HL-60 (cell line): Measurements from ENCODE around the gene PHLPP2.

Experiments used
- DNase-seq, 2 experiments: peaks; one replicate each; pipeline ENCODE4 v3.0.0-alpha.2; 2010 to 2020; ENCODE audit warnings: low read depth in 1 of 2, low spot score in 1 of 2
- H3K27ac ChIP-seq: fragments of 250-450 bp; sonication (Bioruptor Pico); replicated peaks from 2 replicates; pipeline ENCODE4 v1.5.1; 2020; ENCODE audit warnings: mild to moderate bottlenecking, moderate library complexity
- H3K27me3 ChIP-seq: fragments of 250-450 bp; sonication (Bioruptor Pico); 2 replicates; pipeline ENCODE4 v1.5.1; 2021; ENCODE audit warnings: mild to moderate bottlenecking, moderate library complexity; ENCODE audit not compliant: insufficient read depth, poor library complexity, severe bottlenecking
- H3K4me3 ChIP-seq: replicated peaks from 2 replicates; pipeline ENCODE4 v1.5.1; 2011; ENCODE audit warnings: mild to moderate bottlenecking, control low read depth, low read length; ENCODE audit not compliant: insufficient read depth
- CTCF ChIP-seq: IDR thresholded peaks from one replicate; pipeline ENCODE4 v1.5.1; 2011; ENCODE audit warnings: low read length, control low read depth, inconsistent platforms; ENCODE audit not compliant: insufficient read depth
- GABPA ChIP-seq: IDR thresholded peaks from 2 replicates; pipeline ENCODE4 v1.6.1; 2012; ENCODE audit warnings: low read depth
- POLR2AphosphoS5 ChIP-seq: IDR thresholded peaks from 2 replicates; pipeline ENCODE4 v1.6.1; 2012; ENCODE audit warnings: low read depth
- SPI1 ChIP-seq: IDR thresholded peaks from 2 replicates; pipeline ENCODE4 v1.6.1; 2012; ENCODE audit warnings: low read depth, mild to moderate bottlenecking, borderline replicate concordance
- TF ChIP-seq, protein P1 (sequence below): IDR thresholded peaks from 2 replicates; pipeline ENCODE4 v1.6.1; 2012; ENCODE audit warnings: low read depth; ENCODE audit not compliant: insufficient replicate concordance

Gene PHLPP2

DNA sequence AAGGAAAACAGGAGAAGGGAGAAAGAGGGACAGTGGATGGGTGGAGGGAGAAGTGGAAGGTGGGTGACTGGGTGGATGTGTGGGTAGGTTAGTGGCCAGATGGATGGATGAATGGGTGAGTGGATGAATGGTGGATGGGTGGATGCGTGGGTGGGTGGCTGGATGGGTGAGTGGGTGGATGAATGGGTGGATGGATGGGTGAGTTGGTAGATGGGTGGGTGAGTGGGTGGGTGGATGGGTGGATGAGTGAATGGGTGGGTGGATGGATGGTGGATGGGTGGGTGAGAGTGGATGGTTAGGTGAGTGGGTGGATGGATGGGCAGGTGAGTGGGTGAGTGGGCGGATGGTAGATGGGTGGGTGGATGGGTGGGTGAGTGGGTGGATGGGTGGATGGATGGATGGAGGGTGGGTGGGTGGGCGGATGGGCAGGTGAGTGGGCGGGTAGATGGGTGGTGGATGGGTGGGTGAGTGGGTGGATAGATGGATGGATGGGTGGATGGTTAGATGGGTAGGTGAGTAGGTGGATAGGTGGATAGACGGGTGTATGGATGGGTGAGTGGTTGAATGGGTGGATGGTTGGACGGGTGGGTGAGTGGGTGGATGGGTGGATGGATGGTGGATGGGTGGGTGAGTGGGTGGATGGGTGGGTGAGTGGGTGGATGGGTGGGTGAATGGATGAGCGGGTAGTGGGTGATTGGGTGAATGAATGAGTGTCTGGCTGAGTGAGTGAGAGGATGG lies 99.2 kb downstream of the PHLPP2 start:
- TF ChIP-seq, protein P1, sequence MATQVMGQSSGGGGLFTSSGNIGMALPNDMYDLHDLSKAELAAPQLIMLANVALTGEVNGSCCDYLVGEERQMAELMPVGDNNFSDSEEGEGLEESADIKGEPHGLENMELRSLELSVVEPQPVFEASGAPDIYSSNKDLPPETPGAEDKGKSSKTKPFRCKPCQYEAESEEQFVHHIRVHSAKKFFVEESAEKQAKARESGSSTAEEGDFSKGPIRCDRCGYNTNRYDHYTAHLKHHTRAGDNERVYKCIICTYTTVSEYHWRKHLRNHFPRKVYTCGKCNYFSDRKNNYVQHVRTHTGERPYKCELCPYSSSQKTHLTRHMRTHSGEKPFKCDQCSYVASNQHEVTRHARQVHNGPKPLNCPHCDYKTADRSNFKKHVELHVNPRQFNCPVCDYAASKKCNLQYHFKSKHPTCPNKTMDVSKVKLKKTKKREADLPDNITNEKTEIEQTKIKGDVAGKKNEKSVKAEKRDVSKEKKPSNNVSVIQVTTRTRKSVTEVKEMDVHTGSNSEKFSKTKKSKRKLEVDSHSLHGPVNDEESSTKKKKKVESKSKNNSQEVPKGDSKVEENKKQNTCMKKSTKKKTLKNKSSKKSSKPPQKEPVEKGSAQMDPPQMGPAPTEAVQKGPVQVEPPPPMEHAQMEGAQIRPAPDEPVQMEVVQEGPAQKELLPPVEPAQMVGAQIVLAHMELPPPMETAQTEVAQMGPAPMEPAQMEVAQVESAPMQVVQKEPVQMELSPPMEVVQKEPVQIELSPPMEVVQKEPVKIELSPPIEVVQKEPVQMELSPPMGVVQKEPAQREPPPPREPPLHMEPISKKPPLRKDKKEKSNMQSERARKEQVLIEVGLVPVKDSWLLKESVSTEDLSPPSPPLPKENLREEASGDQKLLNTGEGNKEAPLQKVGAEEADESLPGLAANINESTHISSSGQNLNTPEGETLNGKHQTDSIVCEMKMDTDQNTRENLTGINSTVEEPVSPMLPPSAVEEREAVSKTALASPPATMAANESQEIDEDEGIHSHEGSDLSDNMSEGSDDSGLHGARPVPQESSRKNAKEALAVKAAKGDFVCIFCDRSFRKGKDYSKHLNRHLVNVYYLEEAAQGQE: no peak
- TF ChIP-seq POLR2AphosphoS5 (no peak), GABPA (no peak), SPI1 (no peak), CTCF (no peak)
- no peak for DNase-seq
- Histone ChIP-seq H3K4me3 (no peak overlapping the region), H3K27me3 (peaks cover 28% of the 10 kb centered on the region), H3K27ac (no peak overlapping the region)

- no peak overlapping the region for H3K27ac ChIP-seq
- DNase-seq: no peak
These were observed 100.9 kb downstream of the PHLPP2 start for GRCh38 chr16:71623597-71623996.

DNA sequence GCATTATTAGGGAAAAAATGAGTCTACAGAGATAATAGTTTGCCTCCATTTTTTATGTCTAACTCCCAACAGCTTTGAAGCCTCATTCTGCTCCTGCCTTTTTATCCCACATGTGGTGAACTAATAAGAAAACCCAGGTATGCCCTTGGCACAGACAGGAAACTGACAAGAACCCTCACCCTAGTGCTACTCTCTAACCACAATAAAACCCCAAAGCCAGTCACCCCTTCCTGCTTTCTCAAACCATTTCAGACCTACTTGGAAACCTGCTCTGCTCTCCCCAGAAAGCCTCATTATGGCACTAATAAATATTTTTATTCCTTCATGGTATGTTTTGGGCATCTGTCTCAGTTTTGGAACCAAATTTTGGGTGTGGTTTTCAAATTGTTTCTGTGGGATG lies 102.4 kb downstream of the PHLPP2 start:
- Histone ChIP-seq H3K27me3 (peaks cover 23% of the 10 kb centered on the region), H3K27ac (no peak overlapping the region), H3K4me3 (no peak overlapping the region)
- TF ChIP-seq CTCF (no peak), GABPA (no peak), SPI1 (no peak), POLR2AphosphoS5 (no peak)
- TF ChIP-seq, protein P1: no peak
- DNase-seq: no peak

More at GRCh38 chr16:71623597-71623996, 100.9 kb downstream of the PHLPP2 start:
- H3K4me3 ChIP-seq: no peak overlapping the region
- TF ChIP-seq, protein P1: no peak
- TF ChIP-seq SPI1 (no peak), POLR2AphosphoS5 (no peak), GABPA (no peak), CTCF (no peak)
- peaks cover 30% of the 10 kb centered on the region for H3K27me3 ChIP-seq
